GM12864 (cell line): ENCODE results near the gene ZNF680.

ENCODE experiments used
- DNase-seq: peaks from one replicate; pipeline ENCODE4 v3.0.0-alpha.2; 2011; ENCODE audit warnings: low read depth
- H3K4me3 ChIP-seq: 2 replicates; pipeline ENCODE4 v1.5.1; 2011; ENCODE audit warnings: mild to moderate bottlenecking, low read depth, low read length, control low read depth
- CTCF ChIP-seq: IDR thresholded peaks from 2 replicates; pipeline ENCODE4 v1.5.1; 2011; ENCODE audit warnings: low read depth, mild to moderate bottlenecking, moderate library complexity, low read length, control low read depth, inconsistent platforms; ENCODE audit errors: missing control alignments

The ZNF680 gene

GRCh38 chr7:64603271-64603670 lies 40.4 kb upstream of the ZNF680 start:
- no peak for DNase-seq
- no peak for TF ChIP-seq CTCF
- no peak overlapping the region for H3K4me3 ChIP-seq

DNA sequence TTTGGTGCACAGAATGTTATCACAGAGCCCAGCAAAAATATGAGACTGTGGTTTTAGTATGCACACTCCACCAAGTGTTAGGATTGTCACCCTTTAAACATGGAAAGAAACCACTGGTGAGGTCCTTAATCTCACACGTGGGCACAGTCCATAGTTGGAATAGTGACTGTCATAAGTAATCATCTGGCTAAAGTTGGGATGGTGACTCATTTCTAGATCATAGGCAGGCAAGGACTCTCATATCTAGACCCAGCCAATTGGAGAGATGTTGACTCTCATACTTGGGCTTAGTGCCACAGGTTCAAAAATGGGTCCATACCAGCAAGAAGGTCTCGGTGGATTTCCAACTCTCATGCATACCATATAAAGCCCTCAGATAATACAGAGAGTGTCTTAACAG lies 39.6 kb upstream of the ZNF680 start:
- no peak for DNase-seq
- no peak overlapping the region for H3K4me3 ChIP-seq
- TF ChIP-seq CTCF: no peak

GRCh38 chr7:64602086-64602485 lies 39.2 kb upstream of the ZNF680 start:
- H3K4me3 ChIP-seq: no peak overlapping the region
- DNase-seq: no peak
- TF ChIP-seq CTCF: no peak

- TF ChIP-seq CTCF: no peak
- H3K4me3 ChIP-seq: no peak overlapping the region
- DNase-seq: no peak
Observed at GRCh38 chr7:64599359-64599758, 36.5 kb upstream of the ZNF680 start.

DNA sequence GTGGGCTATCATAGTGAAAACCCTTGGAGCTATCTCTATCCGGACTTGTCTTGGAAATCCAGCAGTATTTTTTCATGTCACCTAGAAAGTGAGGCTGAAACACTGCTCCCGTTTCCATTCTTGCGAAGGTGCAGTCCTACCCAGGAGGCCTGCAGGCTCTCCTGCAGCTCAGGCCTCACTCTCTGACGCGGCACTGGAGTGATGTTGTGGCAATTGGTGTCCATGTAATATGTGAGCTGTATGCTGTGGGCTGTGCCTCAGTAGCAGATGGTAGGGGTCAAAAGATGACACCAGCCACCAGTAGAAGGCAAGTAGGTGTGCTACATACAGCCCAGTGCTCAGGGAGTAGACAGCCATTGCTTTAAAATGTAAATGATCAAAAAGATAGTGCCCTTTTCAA lies 28.1 kb upstream of the ZNF680 start:
- no peak for DNase-seq
- no peak overlapping the region for H3K4me3 ChIP-seq
- no peak for TF ChIP-seq CTCF

GRCh38 chr7:64581926-64582894 lies 19.3 kb upstream of the ZNF680 start:
- no peak for DNase-seq
- H3K4me3 ChIP-seq: no peak overlapping the region
- TF ChIP-seq CTCF: no peak

DNA sequence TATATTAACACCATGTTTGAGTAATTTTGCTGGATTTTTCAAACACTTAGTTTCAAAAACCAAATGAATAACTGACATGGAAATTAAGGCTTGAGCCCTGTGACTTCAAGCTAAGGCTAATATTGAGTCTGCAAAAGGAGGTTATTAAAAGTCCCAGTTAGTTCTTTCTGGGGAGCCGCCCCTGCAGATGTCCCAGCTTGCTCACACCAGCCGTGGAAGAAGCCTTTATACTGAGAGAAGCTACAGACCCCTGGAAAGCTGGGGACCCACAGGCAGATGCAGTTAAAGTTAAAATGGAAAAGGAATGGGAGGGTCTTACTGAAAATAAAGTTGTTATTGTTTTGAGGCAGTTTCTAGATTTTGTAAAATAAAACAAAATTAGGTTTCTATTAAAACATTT lies 18.5 kb upstream of the ZNF680 start:
- TF ChIP-seq CTCF: no peak
- no peak for DNase-seq
- H3K4me3 ChIP-seq: no peak overlapping the region
